Activated T-helper 17 cell treated with anti-CD3 and anti-CD28 coated beads, Interleukin-2, amount 50 U/mL, for 72 hours (primary cell): Measurements from ENCODE around the gene CTAGE1. TPM values are rescaled to one million over a fixed set of nuclear protein-coding genes. Genes with fewer than 3 reads are reported as not detected.
"Not testable (repeated sequence)": the region's sequence is repeated elsewhere in the genome, so short reads cannot be mapped to it uniquely, and the experiment has no call there.

Source experiments
- ATAC-seq: fragments of 150-1000 bp; cut with Tn5 transposase; replicated peaks from 2 replicates; pipeline ENCODE4 v1.10.0; 2021; ENCODE audit warnings: mild to moderate bottlenecking, moderate library complexity
- H3K27ac Mint-ChIP-seq: one replicate; pipeline ENCODE4 v1.8.0; 2022; ENCODE audit warnings: mixed read lengths
- H3K27me3 Mint-ChIP-seq: one replicate; pipeline ENCODE4 v1.8.0; 2022; ENCODE audit warnings: mixed read lengths
- H3K36me3 Mint-ChIP-seq: one replicate; pipeline ENCODE4 v1.8.0; 2022; ENCODE audit warnings: low read depth, mild to moderate bottlenecking, mixed read lengths
- H3K4me1 Mint-ChIP-seq: one replicate; pipeline ENCODE4 v1.8.0; 2022; ENCODE audit warnings: mixed read lengths
- H3K4me3 Mint-ChIP-seq: one replicate; pipeline ENCODE4 v1.8.0; 2022; ENCODE audit warnings: mild to moderate bottlenecking, mixed read lengths
- H3K9me3 Mint-ChIP-seq: one replicate; pipeline ENCODE4 v1.8.0; 2022; ENCODE audit warnings: mixed read lengths
- total RNA-seq, 2 donors: library from RNA; stranded (reverse); gene quantifications; one replicate each; pipeline ENCODE4 v1.2.3, GENCODE V29; 2022

CTAGE1 gene
- total RNA-seq, 2 donors from 2014 or later: not detected

DNA sequence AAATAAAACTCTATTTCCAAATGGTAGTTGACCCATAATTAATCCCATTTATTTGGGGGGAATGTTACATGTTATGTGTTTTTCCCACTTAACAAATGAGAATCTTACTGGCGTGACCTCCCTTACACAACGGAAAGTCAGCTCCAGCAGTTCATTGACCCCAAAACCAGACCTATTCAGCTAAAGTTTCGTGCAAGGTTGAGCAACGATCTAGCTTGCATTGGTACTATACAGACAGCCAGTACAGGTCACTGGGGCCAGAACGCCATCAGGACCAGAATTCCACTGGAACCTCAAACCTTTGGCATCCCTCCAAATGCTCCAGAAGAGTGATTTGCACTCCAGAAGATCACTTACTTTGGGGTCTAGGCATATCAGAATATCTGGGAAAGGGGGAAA, 6.8 kb upstream of the CTAGE1 start:
- no peak for ATAC-seq
- Mint-ChIP-seq H3K9me3 (peaks cover 8% of the 10 kb centered on the region), H3K36me3 (no peaks in the 10 kb centered on the region), H3K27ac (no peak overlapping the region), H3K4me1 (no peaks in the 10 kb centered on the region), H3K4me3 (no peak overlapping the region), H3K27me3 (no peaks in the 10 kb centered on the region)

DNA sequence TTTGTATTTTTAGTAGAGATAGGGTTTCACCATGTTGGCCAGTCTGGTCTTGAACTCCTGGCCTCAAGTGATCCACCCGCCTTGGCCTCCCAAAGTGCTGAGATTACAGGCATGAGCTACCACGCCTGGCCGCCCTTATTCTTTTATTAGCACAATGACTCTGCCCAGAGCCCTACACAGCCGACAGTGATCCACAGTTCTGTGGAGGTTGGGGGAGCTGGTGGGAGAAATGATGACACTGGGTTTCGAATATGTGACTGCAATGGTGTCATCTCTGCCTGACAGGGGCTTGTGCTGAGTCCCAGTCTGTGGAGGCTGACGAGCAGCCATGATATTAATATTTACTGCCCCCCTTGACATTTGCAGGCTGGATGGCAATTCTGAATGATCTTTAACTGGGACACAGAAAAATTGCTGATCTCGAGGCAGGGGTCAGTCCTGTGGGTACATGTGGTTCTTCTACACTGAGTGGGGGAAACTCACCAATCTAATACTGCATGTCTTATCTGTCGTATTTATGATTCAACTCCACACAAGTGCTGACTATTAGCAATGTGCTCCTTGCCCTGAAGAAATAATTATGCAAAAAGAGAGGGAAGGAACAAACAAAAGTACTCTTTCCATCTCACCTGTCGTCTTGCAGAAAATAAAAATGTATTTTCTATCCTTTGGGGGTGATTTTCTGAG, 6.3 kb upstream of the CTAGE1 start:
- Mint-ChIP-seq H3K27ac (no peak overlapping the region), H3K36me3 (no peaks in the 10 kb centered on the region), H3K27me3 (no peaks in the 10 kb centered on the region), H3K4me3 (no peak overlapping the region), H3K9me3 (peaks cover 8% of the 10 kb centered on the region), H3K4me1 (no peaks in the 10 kb centered on the region)
- ATAC-seq: no peak

DNA sequence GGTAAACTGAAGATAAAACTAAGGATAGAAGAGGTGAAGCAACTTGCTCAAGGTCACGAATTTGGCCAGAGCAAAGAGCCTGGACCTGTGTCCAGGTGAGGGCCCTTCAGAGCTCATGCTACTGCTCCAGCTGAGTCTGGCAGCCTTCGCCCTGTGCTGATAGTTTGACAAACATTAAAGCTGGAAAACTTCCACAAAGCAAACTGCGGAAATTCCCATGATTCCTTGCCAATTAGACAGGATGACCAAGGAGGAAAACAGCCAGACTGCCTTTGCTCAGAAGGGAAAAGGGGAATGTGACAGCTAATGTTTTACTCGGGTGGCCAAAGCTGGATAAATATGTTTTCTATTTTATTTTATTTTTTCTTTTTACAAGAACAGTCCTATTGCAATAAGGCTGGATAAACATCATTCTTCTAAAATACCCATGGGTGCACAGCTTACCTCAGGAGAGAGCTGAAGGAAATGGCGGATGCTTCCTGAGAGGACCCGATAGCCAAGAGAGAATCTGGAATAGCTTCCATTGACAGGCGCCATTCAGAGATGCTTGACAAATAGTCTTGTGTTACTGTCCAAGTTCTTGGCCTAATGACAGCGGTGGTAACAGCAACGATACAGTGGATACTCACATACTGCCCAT, 5.3 kb upstream of the CTAGE1 start:
- Mint-ChIP-seq H3K27me3 (no peaks in the 10 kb centered on the region), H3K4me1 (no peaks in the 10 kb centered on the region), H3K27ac (no peak overlapping the region), H3K9me3 (peaks cover 12% of the 10 kb centered on the region), H3K36me3 (no peaks in the 10 kb centered on the region), H3K4me3 (no peak overlapping the region)
- ATAC-seq: no peak

DNA sequence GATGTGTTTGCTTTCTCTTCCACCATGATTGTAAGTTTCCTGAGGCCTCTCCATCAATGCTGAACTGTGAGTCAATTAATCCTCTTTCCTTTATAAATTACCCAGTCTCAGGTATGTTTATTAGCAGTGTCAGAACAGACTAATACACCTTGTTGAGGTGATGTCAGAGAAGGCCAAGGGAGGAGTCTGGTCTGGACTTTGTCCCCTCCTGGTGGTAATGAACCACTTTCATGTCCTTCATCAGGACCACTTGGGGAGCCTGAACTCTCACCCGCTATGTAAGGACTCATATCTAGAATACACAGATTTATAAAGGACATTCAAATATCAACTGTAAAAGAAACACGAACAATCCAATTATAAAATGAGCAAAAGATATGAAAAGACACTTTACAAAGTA, 2.9 kb upstream of the CTAGE1 start:
- H3K9me3 Mint-ChIP-seq: peaks cover 13% of the 10 kb centered on the region
- no peak for ATAC-seq
- H3K27me3 Mint-ChIP-seq: no peaks in the 10 kb centered on the region
- no peaks in the 10 kb centered on the region for H3K36me3 Mint-ChIP-seq
- H3K4me1 Mint-ChIP-seq: no peaks in the 10 kb centered on the region
- no peak overlapping the region for H3K4me3 Mint-ChIP-seq
- H3K27ac Mint-ChIP-seq: no peak overlapping the region

DNA sequence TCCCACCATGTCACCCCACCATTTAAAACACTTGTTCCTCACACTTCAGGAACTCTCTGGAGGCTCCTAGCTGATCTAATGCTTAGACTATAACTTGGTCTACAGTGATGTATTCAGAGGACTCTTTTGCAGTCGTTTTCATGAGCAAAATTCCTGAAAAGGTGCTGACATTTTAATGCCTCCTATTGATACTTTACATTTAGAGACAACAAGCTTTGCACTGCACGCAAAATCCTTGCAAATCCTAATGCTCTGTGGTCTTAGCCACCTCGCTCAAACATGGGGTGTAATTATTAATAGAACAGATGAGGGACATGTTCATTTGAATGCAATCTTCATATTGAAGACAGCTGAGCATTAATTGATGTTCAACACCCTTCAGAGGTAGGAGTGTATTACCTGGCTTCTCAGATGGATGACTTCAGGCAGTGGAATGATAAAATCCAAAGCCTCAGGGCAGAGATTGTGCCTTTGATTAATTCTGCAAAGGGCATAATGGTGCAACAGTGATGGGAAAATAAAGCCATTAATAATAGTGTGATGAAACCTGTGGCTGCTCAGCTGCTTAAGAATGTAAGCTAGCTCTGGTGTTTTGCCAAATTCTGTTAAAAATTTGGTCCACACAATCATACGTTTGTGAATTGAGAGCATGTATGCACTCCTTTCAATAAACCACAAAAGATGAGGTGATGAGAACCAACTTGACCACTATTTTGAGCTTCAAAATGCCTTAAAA, 5.4 kb downstream of the CTAGE1 start:
- Mint-ChIP-seq H3K27ac (no peak overlapping the region), H3K27me3 (no peaks in the 10 kb centered on the region), H3K4me3 (no peak overlapping the region), H3K9me3 (peaks cover 22% of the 10 kb centered on the region), H3K4me1 (no peaks in the 10 kb centered on the region), H3K36me3 (no peaks in the 10 kb centered on the region)
- ATAC-seq: no peak

DNA sequence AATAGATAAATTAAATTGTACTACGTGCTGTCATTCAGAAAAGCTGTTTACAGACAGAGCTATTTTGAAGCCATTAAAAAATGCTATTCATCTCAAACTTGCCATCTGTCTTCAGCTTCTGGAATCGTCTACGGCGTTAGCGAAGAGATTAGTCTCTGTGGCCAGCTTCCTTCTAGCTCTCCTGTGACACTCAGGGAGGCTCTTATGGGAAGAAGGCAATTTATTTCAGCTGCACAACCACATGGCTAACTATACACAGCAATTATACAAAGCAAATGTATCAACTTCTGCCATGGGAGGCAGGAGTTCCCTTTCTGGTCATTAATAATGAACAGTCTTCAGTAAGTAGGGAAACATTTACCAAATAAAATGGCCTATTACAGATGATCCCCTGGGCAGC, 6.3 kb downstream of the CTAGE1 start:
- H3K27ac Mint-ChIP-seq: no peak overlapping the region
- H3K9me3 Mint-ChIP-seq: peaks cover 20% of the 10 kb centered on the region
- H3K4me3 Mint-ChIP-seq: no peak overlapping the region
- no peaks in the 10 kb centered on the region for H3K27me3 Mint-ChIP-seq
- H3K4me1 Mint-ChIP-seq: no peaks in the 10 kb centered on the region
- no peaks in the 10 kb centered on the region for H3K36me3 Mint-ChIP-seq
- ATAC-seq: no peak

DNA sequence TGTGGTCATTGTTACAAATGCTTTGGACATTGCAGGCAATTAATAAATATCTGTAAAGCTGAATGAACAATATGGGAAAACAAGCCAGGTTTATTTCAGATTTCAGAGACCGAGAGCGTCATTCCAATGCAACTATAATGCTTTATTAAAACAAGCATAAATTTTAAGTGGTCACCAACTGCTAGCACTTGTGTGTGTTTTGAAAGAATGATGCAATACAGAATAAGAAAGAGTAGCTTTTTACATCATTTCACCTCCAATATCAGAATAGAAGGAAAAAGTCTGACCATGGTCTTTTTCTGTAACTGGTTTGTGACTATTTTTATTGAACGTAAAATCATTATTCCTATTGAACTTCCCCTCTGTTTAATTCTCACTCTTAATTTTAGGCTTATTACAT, 7.6 kb downstream of the CTAGE1 start:
- Mint-ChIP-seq H3K4me1 (no peaks in the 10 kb centered on the region), H3K9me3 (peaks cover 20% of the 10 kb centered on the region), H3K27ac (no peak overlapping the region), H3K36me3 (no peaks in the 10 kb centered on the region), H3K4me3 (no peak overlapping the region), H3K27me3 (no peaks in the 10 kb centered on the region)
- ATAC-seq: no peak

DNA sequence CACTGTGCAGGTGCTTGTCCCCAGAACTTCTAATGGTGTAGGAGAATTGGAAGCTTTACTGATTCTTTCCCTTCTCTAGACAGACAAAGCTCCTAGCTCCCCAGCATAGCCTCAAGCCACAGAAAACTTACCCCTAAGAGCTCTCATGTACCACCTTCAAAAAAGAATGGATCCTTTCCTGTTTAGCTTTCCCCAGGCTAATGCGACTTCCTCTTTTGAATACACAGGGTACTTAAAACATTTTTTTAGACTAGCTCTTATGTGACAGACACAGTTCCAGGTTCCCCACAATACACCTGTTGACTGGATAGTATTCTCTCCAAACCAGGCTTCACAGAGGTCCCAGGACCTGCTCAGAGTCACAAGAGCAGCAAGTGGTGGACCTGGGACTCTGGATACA, 8.3 kb downstream of the CTAGE1 start:
- H3K27ac Mint-ChIP-seq: no peak overlapping the region
- peaks cover 20% of the 10 kb centered on the region for H3K9me3 Mint-ChIP-seq
- H3K4me3 Mint-ChIP-seq: no peak overlapping the region
- no peaks in the 10 kb centered on the region for H3K27me3 Mint-ChIP-seq
- no peaks in the 10 kb centered on the region for H3K36me3 Mint-ChIP-seq
- ATAC-seq: no peak
- H3K4me1 Mint-ChIP-seq: no peaks in the 10 kb centered on the region

DNA sequence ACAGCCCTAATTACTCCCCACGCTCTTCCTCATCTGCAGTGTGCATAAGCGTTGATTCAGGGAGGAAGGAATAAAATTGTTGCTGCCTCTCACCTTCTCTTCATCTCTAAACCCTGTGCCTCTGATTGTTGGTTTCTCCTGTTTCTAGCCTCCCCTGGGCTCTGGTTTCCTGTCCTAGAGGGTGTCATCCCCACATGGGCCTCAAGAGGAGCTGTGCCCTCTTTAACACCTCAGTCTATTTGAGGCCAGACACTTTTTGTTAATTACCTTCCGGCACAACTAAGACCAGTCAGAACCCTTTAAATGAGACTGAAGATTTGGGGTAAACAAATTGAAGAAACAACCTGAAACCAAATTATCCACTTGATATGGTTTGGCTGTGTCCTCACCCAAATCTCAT, 9.7 kb downstream of the CTAGE1 start:
- Mint-ChIP-seq H3K9me3 (peaks cover 20% of the 10 kb centered on the region), H3K36me3 (no peaks in the 10 kb centered on the region), H3K27ac (no peak overlapping the region), H3K4me1 (no peaks in the 10 kb centered on the region), H3K4me3 (no peak overlapping the region), H3K27me3 (no peaks in the 10 kb centered on the region)
- no peak for ATAC-seq

DNA sequence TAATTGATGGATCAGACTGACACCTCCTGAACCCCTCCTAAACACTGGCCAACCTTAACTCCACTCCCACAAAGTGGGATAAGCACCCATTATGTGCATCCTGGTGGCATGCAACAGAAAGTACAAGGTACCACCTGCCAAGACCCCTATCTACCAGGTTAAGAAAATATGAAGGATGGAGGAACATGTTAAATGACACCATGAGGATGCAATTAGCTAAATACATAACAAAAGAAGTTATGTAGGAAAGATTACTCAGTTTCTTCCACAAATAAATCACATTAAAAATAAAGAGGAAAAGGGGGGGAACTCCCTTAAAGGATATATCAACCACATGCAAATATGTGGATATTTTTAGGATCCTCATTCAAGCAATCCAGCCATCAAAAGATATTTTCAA, 12.6 kb downstream of the CTAGE1 start:
- no peak overlapping the region for H3K27ac Mint-ChIP-seq
- ATAC-seq: no peak
- no peaks in the 10 kb centered on the region for H3K36me3 Mint-ChIP-seq
- H3K4me1 Mint-ChIP-seq: no peaks in the 10 kb centered on the region
- H3K27me3 Mint-ChIP-seq: no peaks in the 10 kb centered on the region
- H3K9me3 Mint-ChIP-seq: peaks cover 17% of the 10 kb centered on the region
- H3K4me3 Mint-ChIP-seq: no peak overlapping the region

DNA sequence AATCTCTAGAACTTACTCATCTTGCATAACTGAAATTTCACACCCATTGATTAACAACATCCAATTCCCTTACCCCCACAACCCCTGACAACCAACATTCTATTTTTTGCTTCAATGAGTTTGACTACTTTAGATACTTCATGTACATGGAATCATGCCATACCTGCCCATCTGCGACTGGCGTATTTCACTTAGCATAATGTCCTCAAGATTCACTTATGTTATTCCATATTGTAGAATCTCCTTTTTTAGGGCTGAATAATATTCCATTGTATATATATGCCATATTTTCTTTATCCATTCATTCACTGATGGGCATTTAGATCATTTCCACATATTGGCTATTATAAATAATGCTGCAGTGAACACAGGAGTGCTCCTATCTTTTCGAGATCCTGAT, 13.8 kb downstream of the CTAGE1 start:
- peaks cover 14% of the 10 kb centered on the region for H3K9me3 Mint-ChIP-seq
- no peaks in the 10 kb centered on the region for H3K36me3 Mint-ChIP-seq
- no peak overlapping the region for H3K4me3 Mint-ChIP-seq
- no peak for ATAC-seq
- H3K27ac Mint-ChIP-seq: no peak overlapping the region
- no peaks in the 10 kb centered on the region for H3K4me1 Mint-ChIP-seq
- H3K27me3 Mint-ChIP-seq: no peaks in the 10 kb centered on the region

DNA sequence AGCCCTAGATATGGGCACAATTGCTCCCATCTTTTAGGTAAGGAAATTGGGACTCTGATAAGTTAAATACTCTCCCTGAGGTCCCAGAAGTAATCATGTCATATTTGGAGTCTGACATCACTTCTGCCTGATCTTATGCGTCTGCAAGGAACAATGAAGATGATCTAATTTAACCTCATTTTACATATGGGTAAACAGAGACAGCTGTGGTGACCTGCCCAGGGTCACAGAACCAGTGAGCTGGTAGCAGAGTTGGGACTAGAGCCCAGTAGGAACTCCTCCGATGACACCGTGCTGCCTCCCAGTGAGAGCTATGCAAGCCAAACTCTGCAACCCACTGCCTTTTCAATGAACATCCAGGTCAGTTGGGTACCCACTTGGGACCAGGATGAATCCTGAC, 17.8 kb downstream of the CTAGE1 start:
- Mint-ChIP-seq H3K4me3 (no peak overlapping the region), H3K36me3 (no peaks in the 10 kb centered on the region), H3K9me3 (no peaks in the 10 kb centered on the region), H3K4me1 (no peaks in the 10 kb centered on the region), H3K27me3 (no peaks in the 10 kb centered on the region), H3K27ac (no peak overlapping the region)
- ATAC-seq: no peak

DNA sequence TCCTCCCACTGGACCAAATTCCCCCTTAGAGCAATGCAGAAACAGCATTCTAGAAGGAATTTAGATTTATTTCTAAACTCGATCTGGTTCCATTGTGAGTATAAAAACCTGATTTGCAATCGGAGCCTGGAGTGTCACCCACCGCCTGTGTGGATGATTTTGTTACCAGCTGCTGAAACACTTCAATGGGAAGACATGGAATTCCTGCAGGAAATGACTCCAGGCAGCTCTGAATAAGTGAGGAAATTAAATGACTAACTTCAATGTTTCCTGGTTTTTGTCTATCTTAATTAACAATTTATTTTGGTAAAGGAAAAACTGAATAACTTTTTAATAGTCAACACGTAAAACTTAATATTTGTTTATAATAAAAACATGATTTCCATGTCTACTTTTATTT, 19.3 kb downstream of the CTAGE1 start:
- Mint-ChIP-seq H3K36me3 (no peaks in the 10 kb centered on the region), H3K4me1 (no peaks in the 10 kb centered on the region), H3K27me3 (no peaks in the 10 kb centered on the region), H3K4me3 (no peak overlapping the region), H3K9me3 (peaks cover 7% of the 10 kb centered on the region), H3K27ac (no peak overlapping the region)
- ATAC-seq: no peak

DNA sequence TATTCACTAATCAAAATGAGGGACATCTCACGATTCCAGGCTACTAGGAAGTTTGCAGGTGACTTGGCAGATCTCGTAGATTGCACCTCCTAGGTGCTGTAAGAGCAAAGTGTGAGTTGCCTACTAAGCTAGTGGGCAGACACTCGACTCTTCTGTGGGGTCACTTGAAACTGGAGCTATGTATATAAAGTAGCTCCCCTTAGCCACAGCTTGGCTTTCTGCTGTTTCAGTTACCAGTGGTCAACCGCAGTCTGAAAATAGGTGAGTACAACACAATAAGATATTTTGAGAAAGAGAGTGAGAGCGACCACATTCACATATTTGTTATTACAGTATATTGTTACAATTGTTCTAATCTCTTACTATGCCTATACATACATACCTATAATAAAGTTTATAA, 23.3 kb downstream of the CTAGE1 start:
- Mint-ChIP-seq H3K36me3 (no peaks in the 10 kb centered on the region), H3K9me3 (peaks cover 7% of the 10 kb centered on the region), H3K27ac (no peak overlapping the region), H3K4me3 (no peak overlapping the region), H3K4me1 (no peaks in the 10 kb centered on the region), H3K27me3 (no peaks in the 10 kb centered on the region)
- ATAC-seq: no peak

DNA sequence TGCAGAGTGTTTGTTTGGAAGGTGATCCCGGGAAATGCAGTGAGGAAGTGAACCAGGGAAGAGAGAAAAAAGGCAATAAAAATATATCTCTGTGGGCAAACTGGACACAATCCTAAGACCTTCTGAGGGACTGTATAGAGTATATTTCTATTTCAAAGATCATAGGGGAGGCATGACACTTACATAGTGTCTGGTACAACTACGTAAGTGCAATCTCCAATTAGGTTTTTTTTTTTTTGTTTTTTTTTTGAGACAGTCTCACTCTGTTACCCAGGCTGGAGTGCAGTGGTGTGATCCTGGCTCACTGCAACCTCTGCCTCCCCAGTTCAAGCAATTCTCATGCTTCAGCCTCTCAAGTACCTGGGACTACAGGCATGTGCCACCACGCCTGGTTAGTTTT, 24.6 kb downstream of the CTAGE1 start:
- not testable (repeated sequence) for H3K27ac Mint-ChIP-seq, H3K36me3 Mint-ChIP-seq, H3K27me3 Mint-ChIP-seq, H3K4me3 Mint-ChIP-seq, ATAC-seq, H3K4me1 Mint-ChIP-seq
- H3K9me3 Mint-ChIP-seq: peaks cover 12% of the 10 kb centered on the region
